HepG2 (cell line): Measurements from ENCODE around the gene MEA1. TPM values are rescaled to one million over a fixed set of nuclear protein-coding genes. Genes with fewer than 3 reads are reported as not detected.

ENCODE experiments used
- MXI1 ChIP-seq: IDR thresholded peaks from 3 replicates; pipeline ENCODE4 v1.6.1; 2012; ENCODE audit warnings: low read depth, low read length, inconsistent platforms, borderline replicate concordance
- RAD21 ChIP-seq: fragments of 450-650 bp; formaldehyde crosslinking; IDR thresholded peaks from 2 replicates; pipeline ENCODE4 v1.5.0; 2020; ENCODE audit warnings: mild to moderate bottlenecking
- SAP130 ChIP-seq: IDR thresholded peaks from 2 replicates; pipeline ENCODE4 v1.6.1; 2016; ENCODE audit warnings: low read depth
- SP2 ChIP-seq: sonication (generic); formaldehyde crosslinking; IDR thresholded peaks from 2 replicates; pipeline ENCODE4 v1.5.1; 2020; ENCODE audit warnings: mild to moderate bottlenecking, missing genetic modification reagents
- ZMAT3 ChIP-seq: sonication (generic); formaldehyde crosslinking; conservative IDR thresholded peaks from 2 replicates; pipeline ENCODE4 v1.7.0; 2021; ENCODE audit warnings: missing genetic modification reagents
- ZNF460 ChIP-seq: sonication (generic); formaldehyde crosslinking; IDR thresholded peaks from 2 replicates; pipeline ENCODE4 v1.5.1; 2020; ENCODE audit warnings: missing genetic modification reagents, mild to moderate bottlenecking, borderline replicate concordance
- ZNF703 ChIP-seq: sonication (generic); formaldehyde crosslinking; IDR thresholded peaks from 2 replicates; pipeline ENCODE4 v1.5.1; 2020; ENCODE audit warnings: missing genetic modification reagents, mild to moderate bottlenecking, moderate library complexity, borderline replicate concordance
- ZZZ3 ChIP-seq: sonication (generic); formaldehyde crosslinking; IDR thresholded peaks from 2 replicates; pipeline ENCODE4 v1.4.0; 2020; ENCODE audit warnings: missing genetic modification reagents, mild to moderate bottlenecking, borderline replicate concordance
- polyA plus RNA-seq, 8 experiments: library from polyadenylated mRNA; depleted of rRNA in 3 of 8; stranded (reverse) in 7 of 8; unstranded in 1 of 8; fragments of >200 nt; fragmentation: Illumina TruSeq in 4 of 8; extraction: Trizol in 4 of 8; gene quantifications; 2 replicates each; pipeline versions ENCODE4 v1.2.1 to v1.2.3, GENCODE V29; 2011 to 2016; ENCODE audit warnings: low read depth in 4 of 8, missing spikeins in 1 of 8, mixed read lengths in 1 of 8; ENCODE audit not compliant: insufficient read depth in 1 of 8
- total RNA-seq, 5 experiments: library from RNA; depleted of rRNA; stranded (reverse); fragments of >200 nt; fragmentation: Illumina TruSeq; extraction: Trizol; gene quantifications; 2 replicates each; pipeline ENCODE4 v1.2.3, GENCODE V29; 2016; ENCODE audit warnings: low read depth in 1 of 5
- TF ChIP-seq, protein P1 (sequence below): IDR thresholded peaks from 2 replicates; pipeline ENCODE4 v1.6.1; 2012; ENCODE audit warnings: low read length, improper control_type of control experiment
- TF ChIP-seq, protein P2 (sequence below): fragments of 450-650 bp; IDR thresholded peaks from 2 replicates; pipeline ENCODE4 v1.6.1; 2017; ENCODE audit warnings: mild to moderate bottlenecking
- TF ChIP-seq, protein P3 (sequence below): sonication (generic); formaldehyde crosslinking; conservative IDR thresholded peaks from 2 replicates; pipeline ENCODE4 v1.8.0; 2022; ENCODE audit warnings: mild to moderate bottlenecking, moderate library complexity, missing genetic modification reagents

MEA1 gene
- total and polyA plus RNA-seq, 2 of the 13 experiments (the other 11 are each of a cell fraction or from before 2014, with no cell fraction given), result 75.6 to 86.2 TPM

DNA sequence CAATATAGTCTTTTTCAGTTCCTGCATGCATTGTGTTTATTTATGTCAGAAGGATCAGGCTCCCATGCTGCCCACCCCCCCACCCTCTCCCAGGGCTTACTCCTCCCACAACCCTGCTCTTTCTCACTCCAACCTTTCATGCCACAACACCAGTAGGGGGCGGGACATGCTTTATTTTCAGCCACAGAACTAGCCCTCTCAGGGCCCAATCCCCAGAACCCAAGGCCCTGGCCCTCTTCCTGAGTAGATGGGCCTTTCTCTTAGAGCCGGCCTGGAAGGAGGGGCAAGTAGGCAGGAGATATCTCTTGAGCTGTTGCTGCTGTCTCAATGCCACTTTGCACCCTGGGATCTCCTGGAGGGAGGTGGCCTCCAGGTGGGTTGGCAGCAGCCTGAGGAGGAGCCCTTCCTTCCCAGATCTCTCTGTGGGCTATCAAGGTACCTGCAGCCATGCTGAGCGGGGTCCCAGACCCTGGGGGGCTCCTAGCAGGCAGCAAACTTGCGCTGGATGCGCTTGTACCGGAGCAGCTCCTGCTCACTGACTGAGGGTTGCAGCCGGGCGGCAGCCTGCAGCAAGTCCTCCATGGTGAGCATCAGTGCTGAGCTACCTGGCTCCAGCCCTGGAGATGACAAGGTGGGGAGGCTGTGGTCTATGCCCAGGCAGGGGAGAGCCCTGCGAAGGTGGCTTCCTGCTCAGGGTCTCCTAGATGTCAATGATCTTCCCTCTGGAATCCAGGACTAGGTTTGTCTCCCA lies 49.7 kb downstream of the MEA1 start (continued):
- TF ChIP-seq ZNF460 (CRISPR knock-in tag), result no peak
- TF ChIP-seq, protein P1, sequence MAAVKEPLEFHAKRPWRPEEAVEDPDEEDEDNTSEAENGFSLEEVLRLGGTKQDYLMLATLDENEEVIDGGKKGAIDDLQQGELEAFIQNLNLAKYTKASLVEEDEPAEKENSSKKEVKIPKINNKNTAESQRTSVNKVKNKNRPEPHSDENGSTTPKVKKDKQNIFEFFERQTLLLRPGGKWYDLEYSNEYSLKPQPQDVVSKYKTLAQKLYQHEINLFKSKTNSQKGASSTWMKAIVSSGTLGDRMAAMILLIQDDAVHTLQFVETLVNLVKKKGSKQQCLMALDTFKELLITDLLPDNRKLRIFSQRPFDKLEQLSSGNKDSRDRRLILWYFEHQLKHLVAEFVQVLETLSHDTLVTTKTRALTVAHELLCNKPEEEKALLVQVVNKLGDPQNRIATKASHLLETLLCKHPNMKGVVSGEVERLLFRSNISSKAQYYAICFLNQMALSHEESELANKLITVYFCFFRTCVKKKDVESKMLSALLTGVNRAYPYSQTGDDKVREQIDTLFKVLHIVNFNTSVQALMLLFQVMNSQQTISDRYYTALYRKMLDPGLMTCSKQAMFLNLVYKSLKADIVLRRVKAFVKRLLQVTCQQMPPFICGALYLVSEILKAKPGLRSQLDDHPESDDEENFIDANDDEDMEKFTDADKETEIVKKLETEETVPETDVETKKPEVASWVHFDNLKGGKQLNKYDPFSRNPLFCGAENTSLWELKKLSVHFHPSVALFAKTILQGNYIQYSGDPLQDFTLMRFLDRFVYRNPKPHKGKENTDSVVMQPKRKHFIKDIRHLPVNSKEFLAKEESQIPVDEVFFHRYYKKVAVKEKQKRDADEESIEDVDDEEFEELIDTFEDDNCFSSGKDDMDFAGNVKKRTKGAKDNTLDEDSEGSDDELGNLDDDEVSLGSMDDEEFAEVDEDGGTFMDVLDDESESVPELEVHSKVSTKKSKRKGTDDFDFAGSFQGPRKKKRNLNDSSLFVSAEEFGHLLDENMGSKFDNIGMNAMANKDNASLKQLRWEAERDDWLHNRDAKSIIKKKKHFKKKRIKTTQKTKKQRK, result no peak
- TF ChIP-seq, protein P2, sequence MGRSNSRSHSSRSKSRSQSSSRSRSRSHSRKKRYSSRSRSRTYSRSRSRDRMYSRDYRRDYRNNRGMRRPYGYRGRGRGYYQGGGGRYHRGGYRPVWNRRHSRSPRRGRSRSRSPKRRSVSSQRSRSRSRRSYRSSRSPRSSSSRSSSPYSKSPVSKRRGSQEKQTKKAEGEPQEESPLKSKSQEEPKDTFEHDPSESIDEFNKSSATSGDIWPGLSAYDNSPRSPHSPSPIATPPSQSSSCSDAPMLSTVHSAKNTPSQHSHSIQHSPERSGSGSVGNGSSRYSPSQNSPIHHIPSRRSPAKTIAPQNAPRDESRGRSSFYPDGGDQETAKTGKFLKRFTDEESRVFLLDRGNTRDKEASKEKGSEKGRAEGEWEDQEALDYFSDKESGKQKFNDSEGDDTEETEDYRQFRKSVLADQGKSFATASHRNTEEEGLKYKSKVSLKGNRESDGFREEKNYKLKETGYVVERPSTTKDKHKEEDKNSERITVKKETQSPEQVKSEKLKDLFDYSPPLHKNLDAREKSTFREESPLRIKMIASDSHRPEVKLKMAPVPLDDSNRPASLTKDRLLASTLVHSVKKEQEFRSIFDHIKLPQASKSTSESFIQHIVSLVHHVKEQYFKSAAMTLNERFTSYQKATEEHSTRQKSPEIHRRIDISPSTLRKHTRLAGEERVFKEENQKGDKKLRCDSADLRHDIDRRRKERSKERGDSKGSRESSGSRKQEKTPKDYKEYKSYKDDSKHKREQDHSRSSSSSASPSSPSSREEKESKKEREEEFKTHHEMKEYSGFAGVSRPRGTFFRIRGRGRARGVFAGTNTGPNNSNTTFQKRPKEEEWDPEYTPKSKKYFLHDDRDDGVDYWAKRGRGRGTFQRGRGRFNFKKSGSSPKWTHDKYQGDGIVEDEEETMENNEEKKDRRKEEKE, result no peak
- TF ChIP-seq RAD21, result peak; percentile 62
- TF ChIP-seq ZMAT3 (CRISPR knock-in tag), result no peak
- 0 out of 2 replicates have a peak, but pooled peaks have one; percentile 35 for TF ChIP-seq SAP130 (CRISPR knock-in tag)
- TF ChIP-seq ZZZ3, result no peak
- no peak for TF ChIP-seq ZNF703 (CRISPR knock-in tag)
- TF ChIP-seq SP2, result no peak
- TF ChIP-seq, protein P3, sequence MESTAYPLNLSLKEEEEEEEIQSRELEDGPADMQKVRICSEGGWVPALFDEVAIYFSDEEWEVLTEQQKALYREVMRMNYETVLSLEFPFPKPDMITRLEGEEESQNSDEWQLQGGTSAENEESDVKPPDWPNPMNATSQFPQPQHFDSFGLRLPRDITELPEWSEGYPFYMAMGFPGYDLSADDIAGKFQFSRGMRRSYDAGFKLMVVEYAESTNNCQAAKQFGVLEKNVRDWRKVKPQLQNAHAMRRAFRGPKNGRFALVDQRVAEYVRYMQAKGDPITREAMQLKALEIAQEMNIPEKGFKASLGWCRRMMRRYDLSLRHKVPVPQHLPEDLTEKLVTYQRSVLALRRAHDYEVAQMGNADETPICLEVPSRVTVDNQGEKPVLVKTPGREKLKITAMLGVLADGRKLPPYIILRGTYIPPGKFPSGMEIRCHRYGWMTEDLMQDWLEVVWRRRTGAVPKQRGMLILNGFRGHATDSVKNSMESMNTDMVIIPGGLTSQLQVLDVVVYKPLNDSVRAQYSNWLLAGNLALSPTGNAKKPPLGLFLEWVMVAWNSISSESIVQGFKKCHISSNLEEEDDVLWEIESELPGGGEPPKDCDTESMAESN, result 0 out of 2 replicates have a peak, but pooled peaks have one; percentile 28
- TF ChIP-seq MXI1, result 0 out of 3 replicates have a peak, but pooled peaks have one; percentile 16
